Stomach smooth muscle (tissue), 2 donors: ENCODE measurements around the gene AGPS.

Experiments used
- H3K27ac ChIP-seq: one replicate; pipeline ENCODE4 v1.7.0; 2013; ENCODE audit warnings: mild to moderate bottlenecking, low read length, inconsistent platforms
- H3K27me3 ChIP-seq, 2 donors: one replicate each; pipeline ENCODE4 v1.7.0; 2013; ENCODE audit warnings: low read length in 2 of 2; ENCODE audit not compliant: insufficient read depth in 2 of 2, control insufficient read depth in 1 of 2
- H3K36me3 ChIP-seq, 2 donors: one replicate each; pipeline ENCODE4 v1.7.0; 2013; ENCODE audit warnings: low read length in 2 of 2; ENCODE audit not compliant: control insufficient read depth in 2 of 2, insufficient read depth in 2 of 2
- H3K4me1 ChIP-seq: one replicate; pipeline ENCODE4 v1.7.0; 2013; ENCODE audit warnings: low read length; ENCODE audit not compliant: control insufficient read depth, insufficient read depth
- H3K4me3 ChIP-seq, 2 donors: one replicate each; pipeline ENCODE4 v1.7.0; 2013; ENCODE audit warnings: low read length in 2 of 2
- H3K9ac ChIP-seq, 2 donors: one replicate each; pipeline ENCODE4 v1.7.0; 2013; ENCODE audit warnings: low read length in 2 of 2, mild to moderate bottlenecking in 1 of 2
- H3K9me3 ChIP-seq, 2 donors: one replicate each; pipeline ENCODE4 v1.7.0; 2013; ENCODE audit warnings: low read length in 2 of 2; ENCODE audit not compliant: control insufficient read depth in 2 of 2
- donor health status: healthy.
- donor health status: Pancreatic carcinoma.

AGPS gene

DNA sequence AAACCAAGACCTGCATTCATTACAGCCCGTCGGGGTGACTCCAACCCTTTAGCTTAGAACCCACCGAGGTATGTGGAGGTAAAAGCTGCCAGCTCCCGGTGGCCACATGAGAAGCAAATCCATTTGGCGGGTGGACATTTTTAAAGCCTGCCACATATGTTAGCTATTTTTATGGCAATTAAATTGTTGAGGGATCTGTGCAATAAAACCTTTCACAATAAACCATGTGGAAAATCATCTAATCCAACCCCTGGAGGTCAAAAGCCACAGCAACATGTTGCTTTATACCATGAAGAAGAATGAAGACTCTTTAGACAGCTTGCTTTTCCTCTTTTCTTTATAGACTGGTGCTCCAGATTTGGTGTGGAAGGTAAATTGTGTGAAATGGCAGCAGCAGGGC, 176.3 kb downstream of the AGPS start:
- H3K27me3 ChIP-seq, result no peaks in the 10 kb centered on the region
- no peak overlapping the region for H3K4me3 ChIP-seq
- no peaks in the 10 kb centered on the region for H3K36me3 ChIP-seq
- H3K4me1 ChIP-seq, result peaks cover 7% of the 10 kb centered on the region
- no peak overlapping the region for H3K9ac ChIP-seq
- no peaks in the 10 kb centered on the region for H3K9me3 ChIP-seq
- no peak overlapping the region for H3K27ac ChIP-seq

DNA sequence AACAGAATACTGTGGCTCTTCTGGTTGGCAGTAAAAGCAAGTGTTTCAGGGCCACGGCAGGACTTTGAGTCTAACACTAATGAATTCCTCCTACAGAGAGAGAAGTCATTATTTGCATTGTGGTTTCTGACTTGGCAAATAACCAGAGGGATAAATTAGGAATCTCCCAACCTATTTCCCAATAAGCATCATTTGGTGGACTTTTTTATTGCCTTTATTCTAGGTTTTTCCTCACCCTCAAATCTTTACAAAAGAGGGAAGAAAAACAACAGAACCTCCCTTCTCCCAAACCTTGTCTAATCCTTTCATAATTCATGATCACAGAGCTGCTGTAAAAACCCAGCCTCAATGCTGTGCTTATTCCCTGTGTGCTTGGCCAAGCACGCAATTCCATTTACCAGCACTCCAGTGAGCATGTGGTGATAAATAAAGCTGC, 179.7 kb downstream of the AGPS start:
- H3K27ac ChIP-seq, result peak overlapping the region; percentile 26
- no peak overlapping the region for H3K9ac ChIP-seq
- peaks cover 7% of the 10 kb centered on the region for H3K4me1 ChIP-seq
- no peaks in the 10 kb centered on the region for H3K36me3 ChIP-seq
- H3K27me3 ChIP-seq, result no peaks in the 10 kb centered on the region
- H3K4me3 ChIP-seq, result no peak overlapping the region
- no peaks in the 10 kb centered on the region for H3K9me3 ChIP-seq

DNA sequence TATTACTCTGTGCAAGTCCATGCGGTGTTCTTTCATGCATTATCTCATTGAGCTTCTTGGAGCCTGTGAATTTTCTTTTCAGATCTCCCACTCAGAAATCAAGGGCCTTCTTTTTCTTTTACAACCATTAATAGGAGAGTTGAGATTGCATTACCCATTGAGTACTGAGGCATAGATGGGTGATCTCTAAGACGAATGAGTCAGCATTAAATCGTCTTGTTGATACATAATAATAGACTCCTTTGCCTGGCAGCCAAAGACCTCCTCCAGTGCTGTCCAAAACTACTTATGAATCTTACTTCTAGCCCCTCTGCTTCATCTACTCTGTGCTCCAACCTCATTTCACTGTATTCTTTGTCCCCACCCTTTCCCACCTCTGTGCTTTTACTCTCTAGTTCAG, 180.5 kb downstream of the AGPS start:
- peaks cover 7% of the 10 kb centered on the region for H3K4me1 ChIP-seq
- no peak overlapping the region for H3K4me3 ChIP-seq
- H3K9ac ChIP-seq, result no peak overlapping the region
- H3K27ac ChIP-seq, result no peak overlapping the region
- no peaks in the 10 kb centered on the region for H3K27me3 ChIP-seq
- no peaks in the 10 kb centered on the region for H3K9me3 ChIP-seq
- no peaks in the 10 kb centered on the region for H3K36me3 ChIP-seq

DNA sequence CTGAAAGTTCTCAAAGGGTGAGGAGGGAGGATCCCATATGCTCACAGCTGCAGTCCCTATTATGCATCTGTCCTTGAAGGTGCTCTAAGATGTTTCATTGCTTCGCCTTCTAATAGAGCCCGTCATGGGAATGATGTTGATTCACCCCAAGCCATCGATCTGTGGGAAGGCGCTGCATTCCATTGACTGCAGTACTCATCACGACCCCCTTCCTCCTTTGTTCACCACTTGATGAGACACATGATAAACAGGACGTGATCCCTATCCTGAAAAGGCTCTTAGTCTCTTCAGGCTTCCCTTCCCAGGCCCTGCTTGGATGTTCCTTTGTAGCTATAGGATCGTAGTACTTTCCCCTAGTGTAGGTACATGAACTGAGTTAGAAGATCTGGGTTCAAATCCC, 181.8 kb downstream of the AGPS start:
- no peaks in the 10 kb centered on the region for H3K27me3 ChIP-seq
- no peak overlapping the region for H3K27ac ChIP-seq

DNA sequence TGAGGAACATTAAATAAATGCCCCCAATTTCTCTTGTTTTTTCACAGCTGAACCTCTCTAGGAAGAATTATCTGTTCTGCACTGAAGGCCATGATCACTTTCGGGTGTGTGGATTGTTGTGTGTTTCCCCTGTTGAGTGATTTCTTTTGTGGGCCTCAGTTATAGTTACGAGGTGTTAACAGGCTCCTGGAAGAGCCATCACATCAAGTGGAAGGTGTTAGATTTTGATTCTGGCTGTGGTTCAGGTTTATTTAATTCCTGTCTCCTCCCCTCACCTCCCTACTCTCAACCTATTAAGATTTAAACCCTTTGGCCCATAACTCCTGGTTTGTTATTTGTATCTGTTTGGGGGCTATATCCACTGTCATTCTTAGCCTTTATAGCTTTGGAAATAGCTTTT, 182.8 kb downstream of the AGPS start:
- H3K9ac ChIP-seq, result no peak overlapping the region
- no peaks in the 10 kb centered on the region for H3K27me3 ChIP-seq
- H3K36me3 ChIP-seq, result no peaks in the 10 kb centered on the region
- no peak overlapping the region for H3K27ac ChIP-seq
- H3K9me3 ChIP-seq, result no peaks in the 10 kb centered on the region
- H3K4me3 ChIP-seq, result no peak overlapping the region
- peaks cover 7% of the 10 kb centered on the region for H3K4me1 ChIP-seq

More for the DNA sequence above, 181.8 kb downstream of the AGPS start:
- Histone ChIP-seq H3K4me3 (no peak overlapping the region), H3K9ac (no peak overlapping the region), H3K36me3 (no peaks in the 10 kb centered on the region), H3K4me1 (peaks cover 7% of the 10 kb centered on the region), H3K9me3 (no peaks in the 10 kb centered on the region)

DNA sequence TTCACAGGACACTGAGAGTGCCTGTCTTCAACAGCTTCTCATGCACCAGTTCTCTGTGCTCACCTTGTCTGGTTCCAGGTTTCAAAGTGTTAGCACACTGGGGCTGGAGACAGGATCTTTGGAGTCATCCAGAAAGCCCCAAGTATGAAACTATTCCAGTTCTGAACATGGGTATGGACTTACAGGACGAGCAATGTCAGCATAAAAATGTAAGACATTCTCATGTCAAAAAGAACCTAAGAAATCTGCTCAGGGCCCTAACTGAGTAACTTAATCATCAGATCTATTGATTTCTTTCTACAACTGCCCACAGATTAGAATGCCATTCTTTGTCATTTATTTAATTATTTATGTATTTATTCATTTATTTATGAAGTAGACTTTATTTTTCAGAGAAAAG, 184.5 kb downstream of the AGPS start:
- H3K9ac ChIP-seq, result no peak overlapping the region
- no peaks in the 10 kb centered on the region for H3K36me3 ChIP-seq
- no peak overlapping the region for H3K27ac ChIP-seq
- H3K27me3 ChIP-seq, result no peaks in the 10 kb centered on the region
- H3K9me3 ChIP-seq, result no peaks in the 10 kb centered on the region
- no peak overlapping the region for H3K4me3 ChIP-seq
- no peaks in the 10 kb centered on the region for H3K4me1 ChIP-seq

DNA sequence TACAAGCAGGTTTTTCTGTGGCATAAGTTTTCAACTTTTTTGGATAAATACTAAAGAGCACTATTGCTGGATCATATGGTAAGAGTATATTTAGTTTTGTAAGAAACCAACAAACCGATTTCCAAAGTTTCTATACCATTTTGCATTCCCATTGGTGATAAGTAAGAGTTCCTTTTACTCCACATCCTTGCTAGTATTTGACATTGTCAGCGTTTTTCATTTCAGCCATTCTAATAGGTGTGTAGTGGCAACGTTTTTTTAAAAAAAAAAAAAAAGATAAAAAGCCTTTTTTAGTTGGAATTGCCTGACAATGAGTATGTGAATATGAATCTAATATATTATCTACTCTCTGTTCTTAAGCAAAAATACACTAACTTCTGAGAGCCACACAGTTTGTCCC, 185.9 kb downstream of the AGPS start:
- Histone ChIP-seq H3K9ac (no peak overlapping the region), H3K4me3 (no peak overlapping the region), H3K36me3 (no peaks in the 10 kb centered on the region), H3K4me1 (no peaks in the 10 kb centered on the region), H3K27ac (no peak overlapping the region), H3K27me3 (no peaks in the 10 kb centered on the region), H3K9me3 (no peaks in the 10 kb centered on the region)

DNA sequence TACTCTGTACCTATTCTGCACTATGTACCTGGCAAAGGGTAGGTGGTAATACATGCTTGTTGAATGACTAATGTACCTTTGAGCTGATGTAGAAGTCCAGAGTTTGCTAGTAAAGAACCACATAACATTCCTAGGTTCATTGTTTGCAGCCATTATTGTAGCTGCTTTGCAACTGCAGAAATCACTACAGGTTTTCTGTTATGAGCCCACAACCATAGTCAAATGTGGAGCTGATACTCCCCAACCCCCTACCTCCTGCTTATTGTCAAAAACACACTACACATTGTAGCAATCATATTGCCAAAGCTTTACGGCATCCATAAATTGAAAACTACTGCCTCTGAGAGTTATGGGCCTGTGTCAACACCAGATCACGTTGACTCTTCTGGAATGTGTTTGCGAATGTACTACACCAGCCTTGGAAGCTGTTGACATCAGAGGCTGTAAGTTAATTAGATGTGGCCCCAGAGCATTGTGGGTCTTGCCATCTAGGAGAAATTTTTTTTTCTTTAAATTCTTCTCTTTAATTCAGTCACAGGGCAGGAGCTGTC, 187.0 kb downstream of the AGPS start:
- Histone ChIP-seq H3K4me1 (no peaks in the 10 kb centered on the region), H3K4me3 (no peak overlapping the region), H3K27me3 (no peaks in the 10 kb centered on the region), H3K36me3 (no peaks in the 10 kb centered on the region), H3K9me3 (no peaks in the 10 kb centered on the region), H3K27ac (no peak overlapping the region), H3K9ac (no peak overlapping the region)

DNA sequence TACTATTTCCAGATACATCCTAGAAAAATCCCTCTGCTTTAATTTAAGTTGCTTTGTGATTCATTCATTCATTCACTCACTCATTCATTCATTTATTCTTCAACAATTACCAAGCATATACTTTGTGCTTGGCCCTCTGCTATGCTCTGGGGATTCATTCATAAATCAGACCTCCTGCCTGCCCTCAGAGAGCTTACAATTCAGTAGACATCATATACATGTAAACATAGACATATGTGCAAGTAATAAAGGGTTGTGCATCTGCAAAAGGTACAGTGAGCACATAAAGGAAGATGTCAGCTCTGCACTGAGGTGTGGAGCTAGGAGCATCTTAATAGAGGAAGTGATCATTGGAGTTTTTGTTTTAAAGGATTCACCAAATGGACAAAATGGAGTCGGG, 189.4 kb downstream of the AGPS start:
- H3K9ac ChIP-seq, result no peak overlapping the region
- no peaks in the 10 kb centered on the region for H3K36me3 ChIP-seq
- peaks cover 6% of the 10 kb centered on the region for H3K4me1 ChIP-seq
- no peak overlapping the region for H3K4me3 ChIP-seq
- no peaks in the 10 kb centered on the region for H3K27me3 ChIP-seq
- no peaks in the 10 kb centered on the region for H3K9me3 ChIP-seq
- H3K27ac ChIP-seq, result no peak overlapping the region

DNA sequence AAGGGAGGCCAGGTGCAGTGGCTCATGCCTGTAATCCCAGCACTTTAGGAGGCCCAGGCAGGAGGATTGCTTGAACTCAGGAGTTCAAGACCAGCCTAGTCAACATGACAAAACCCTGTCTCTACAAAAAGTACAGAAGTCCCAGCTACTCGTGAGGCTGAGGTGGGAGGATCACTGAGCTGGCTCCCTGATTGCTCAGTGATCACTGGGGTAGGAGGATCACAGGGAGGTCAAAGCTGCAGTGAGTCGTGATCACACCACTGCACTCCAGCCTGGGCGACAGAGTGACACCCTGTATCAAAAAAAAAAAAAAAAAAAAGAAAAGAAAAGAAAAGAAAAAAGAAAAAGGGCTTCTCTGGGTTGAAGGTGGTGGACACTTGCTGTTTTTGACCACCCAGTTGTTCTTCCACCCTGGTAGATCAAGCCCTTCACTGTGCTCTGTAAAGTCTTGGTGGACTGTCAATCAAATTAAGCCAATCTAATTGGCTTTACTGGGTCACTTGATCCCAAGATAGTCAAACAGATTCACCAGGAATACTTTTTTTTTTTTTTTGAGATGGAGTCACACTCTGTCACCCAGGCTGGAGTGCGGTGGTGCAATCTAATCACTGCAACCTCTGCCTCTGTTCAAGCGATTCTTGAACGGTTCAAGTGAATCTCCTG, 191.6 kb downstream of the AGPS start:
- Histone ChIP-seq H3K4me1 (peaks cover 6% of the 10 kb centered on the region), H3K36me3 (no peaks in the 10 kb centered on the region), H3K9ac (no peak overlapping the region), H3K4me3 (no peak overlapping the region), H3K27ac (no peak overlapping the region), H3K9me3 (no peaks in the 10 kb centered on the region), H3K27me3 (no peaks in the 10 kb centered on the region)

DNA sequence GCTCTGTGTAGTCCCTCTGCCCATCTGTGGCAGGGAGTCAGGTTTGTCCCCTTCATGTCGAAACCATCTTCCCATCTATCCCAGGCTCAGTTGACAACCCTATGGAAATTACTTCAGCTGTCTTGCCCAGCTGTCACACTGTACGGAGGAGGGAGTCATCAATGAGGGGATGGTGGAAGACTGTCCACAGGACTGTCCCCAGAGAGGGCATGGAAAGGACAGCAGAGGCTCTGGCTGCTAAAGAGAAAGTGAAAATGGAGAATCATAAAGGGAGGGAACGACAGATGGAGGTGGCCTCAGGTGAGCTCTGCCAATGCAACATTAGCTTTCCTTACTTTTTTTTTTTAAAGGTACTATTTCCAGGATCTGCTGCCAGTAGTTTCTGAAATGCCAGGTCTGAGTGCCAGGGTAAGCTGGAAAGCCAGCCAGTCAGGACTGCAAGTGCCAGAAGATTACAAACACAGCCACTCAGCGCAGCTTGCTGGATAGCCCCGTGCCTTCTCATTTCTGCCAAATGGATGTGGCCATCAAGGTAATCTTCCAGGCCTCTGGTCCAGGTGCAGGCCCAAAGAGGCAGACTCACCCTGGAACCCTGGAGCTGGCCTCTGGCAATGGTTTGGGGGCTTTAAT, 192.8 kb downstream of the AGPS start:
- H3K9ac ChIP-seq, result no peak overlapping the region
- no peaks in the 10 kb centered on the region for H3K27me3 ChIP-seq
- no peaks in the 10 kb centered on the region for H3K9me3 ChIP-seq
- H3K4me3 ChIP-seq, result peak overlapping the region; percentile 17 to 52
- peaks cover 6% of the 10 kb centered on the region for H3K4me1 ChIP-seq
- H3K27ac ChIP-seq, result peak overlapping the region; percentile 31
- no peaks in the 10 kb centered on the region for H3K36me3 ChIP-seq
